GM18861 (cell line): Measurements from ENCODE around the gene NANOGP8.

Experiments
- ATAC-seq: cut with Tn5 transposase; IDR thresholded peaks from one replicate; pipeline ENCODE4 v1.9.1; 2021; ENCODE audit not compliant: unreplicated experiment

Gene NANOGP8

DNA sequence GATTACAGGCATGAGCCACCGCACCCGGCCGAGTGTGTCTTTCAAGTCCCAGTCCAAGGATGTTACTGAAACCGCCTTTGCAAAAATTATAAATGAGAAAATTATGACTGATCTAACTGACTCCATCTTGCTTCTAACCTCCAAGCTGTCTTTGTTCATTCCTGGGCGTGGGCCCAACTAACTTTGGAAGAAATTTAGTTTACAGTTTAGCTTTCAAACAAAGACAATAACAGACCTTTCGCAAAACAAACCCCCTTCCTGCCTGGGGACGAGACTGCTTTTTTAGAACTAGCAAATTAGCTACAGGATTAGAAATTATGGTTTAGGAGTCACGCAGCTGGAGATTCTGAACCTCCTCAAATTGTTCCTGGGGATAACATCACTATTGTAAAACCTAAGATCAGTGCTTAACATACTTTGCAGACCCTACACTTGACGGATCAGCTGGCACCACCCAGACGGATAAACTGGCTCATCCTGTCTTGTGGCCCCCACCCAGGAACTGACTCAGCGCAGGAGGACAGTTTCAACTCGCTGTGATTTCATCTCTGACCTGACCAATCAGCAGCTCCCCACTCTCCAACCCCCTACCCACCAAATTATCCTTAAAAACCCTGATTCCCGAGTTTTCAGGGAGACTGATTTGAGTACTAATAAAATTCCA is 23.8 kb downstream of the NANOGP8 start:
- no peak for ATAC-seq

DNA sequence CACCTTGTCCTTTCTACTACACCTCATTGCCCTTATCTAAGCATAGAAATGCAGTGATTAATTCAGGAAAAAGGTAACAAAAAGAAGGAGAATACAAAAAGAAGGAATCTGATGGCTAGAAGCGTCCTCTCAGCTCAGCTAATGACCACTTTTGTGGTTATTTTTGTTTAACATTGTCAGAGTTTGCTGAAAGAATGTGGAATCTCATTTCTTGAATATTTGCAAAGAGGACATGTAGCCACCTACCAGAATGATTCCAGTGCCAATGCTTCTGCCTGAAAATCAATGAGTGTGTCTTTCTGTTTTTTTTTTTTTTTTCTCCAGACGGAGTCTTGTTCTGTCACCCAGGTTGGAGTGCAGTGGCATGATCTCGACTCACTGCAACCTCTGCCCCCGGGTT is 24.5 kb downstream of the NANOGP8 start:
- no peak for ATAC-seq

- ATAC-seq = no peak
Measured at GRCh38 chr15:35058534-35059054, 26.5 kb downstream of the NANOGP8 start.

DNA sequence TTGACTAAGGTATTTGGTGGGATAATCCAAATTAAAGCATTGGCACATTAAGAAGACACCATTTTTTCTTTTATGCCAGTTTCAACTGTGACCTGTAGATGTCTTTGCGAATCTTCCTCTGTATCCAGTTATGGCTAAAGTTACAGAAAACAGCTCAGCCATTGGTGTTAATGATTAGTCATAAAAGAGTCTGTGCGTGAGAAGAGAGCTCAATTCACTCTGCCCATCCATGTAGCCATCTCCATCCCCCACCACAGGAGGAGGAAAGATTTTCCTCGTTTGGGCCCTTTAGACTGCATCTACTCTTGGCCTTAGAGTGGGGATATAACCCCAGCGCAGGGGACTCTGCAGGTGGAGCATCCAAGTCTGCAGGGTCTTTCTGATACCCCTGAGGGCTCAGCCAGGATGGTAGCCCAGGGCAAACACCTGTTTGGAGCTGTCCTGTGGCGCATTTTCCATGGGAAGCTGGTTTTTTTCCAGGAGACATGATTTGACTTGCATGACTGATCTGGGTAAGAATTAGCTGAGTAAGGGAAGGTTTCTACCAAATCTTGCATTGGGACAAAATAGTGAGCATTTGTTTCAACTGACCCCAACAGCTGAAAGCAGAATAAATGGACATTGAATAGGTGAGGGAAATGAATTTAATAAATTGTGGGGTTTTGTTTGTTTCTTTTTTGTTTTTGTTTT is 29.5 kb downstream of the NANOGP8 start:
- ATAC-seq = no peak

DNA sequence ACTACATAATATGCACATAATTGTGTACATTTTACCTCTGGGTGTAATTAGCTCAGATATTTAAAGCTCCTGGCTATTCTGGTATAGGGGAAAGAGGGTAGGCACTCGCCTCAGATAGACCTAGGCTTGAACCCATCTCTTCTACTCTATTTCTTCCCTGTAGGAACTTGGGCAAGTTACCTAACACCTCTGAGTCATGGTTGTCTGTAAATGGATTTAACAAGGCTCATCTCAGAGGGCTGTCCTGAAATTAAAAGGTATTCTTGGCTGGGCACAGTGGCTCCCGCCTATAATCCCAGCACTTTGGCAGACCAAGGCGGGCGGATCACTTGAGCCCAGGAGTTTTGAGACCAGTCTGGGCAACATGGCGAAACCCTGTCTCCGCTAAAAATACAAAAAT is 30.7 kb downstream of the NANOGP8 start:
- ATAC-seq = no peak

- ATAC-seq = no peak
Measured at GRCh38 chr15:35047996-35048395, 37.1 kb downstream of the NANOGP8 start.

GRCh38 chr15:35047528-35047927 is 37.6 kb downstream of the NANOGP8 start:
- no peak for ATAC-seq

GRCh38 chr15:35043373-35044095 is 41.6 kb downstream of the NANOGP8 start:
- ATAC-seq = no peak

DNA sequence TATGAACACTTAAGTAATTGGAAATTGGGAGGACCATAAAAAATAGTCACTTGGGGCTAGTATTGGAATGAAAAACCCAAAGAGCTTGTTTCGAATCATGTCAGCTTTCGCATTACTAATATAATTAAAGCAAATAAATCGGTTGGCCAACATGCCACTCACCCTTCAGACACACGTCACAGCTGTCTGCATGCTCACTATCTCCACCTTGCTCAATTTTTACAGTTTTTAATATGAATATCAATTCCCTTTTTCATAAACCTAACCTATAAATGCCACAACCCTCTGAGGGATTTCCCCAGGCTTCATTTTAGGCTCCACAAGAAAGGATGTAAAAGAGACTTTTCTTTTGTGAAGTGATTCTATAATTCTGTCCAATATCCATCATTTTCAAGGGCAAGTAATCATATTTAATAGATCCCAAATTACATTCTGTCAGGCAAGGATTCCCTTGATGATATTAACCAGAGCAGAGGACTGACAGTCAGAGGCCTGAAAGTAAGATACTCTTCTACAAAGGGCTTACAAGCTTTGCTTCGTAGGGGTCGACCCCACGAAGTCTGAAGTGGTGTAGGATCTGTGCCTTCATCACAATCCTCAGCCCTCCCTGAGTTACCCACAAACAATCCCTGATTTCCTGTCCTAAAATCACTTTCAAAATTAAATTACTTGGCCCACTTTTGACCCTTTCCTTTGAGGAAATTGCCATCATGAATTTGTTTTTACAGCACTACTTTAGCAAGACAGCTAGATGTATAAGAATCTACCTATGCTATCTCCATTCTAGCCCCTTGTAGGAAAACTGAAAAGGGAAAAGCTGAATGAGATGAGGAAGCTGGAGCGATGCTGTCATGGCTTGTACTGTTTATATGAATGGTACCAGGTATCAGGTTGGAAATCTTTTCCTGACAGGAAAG is 44.5 kb downstream of the NANOGP8 start:
- ATAC-seq = no peak

DNA sequence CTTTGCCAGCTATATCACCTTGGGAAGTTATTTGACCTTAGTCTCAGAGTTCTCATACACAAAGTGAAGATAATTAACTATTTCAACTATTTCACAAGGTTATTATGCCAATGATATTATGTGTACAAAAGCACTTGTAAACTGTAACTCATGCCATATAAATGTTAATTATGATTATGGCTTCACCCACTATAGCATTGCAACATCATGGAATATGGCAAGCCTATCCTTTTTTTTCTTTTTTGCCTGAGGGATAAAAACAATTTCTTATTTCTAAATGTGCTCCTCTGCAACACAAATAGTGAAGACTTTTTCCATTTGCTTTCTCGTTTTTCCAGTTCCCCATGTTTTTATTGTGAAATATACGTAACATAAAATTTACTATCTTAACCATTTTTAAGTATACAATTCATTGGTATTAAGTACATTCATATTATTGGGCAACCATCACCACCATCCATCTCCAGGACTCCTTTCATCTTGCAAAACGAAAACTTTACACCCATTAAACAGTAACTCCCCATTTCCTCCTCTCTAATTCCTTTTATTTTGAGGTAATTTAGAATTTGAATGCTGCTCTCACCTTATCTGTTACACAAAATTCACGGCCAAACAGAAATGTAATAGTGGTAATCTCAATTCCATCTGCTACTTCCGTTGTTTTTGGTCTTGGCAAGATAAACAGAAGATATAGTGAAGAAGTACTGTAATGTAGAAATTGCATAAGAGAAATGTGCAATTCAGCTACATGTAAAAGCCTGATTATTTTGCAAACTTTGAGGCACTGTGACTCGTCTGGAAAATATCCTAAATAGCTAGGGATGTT is 46.3 kb downstream of the NANOGP8 start:
- no peak for ATAC-seq
